B cell (primary cell): Measurements from ENCODE around the gene GPR142. TPM values are rescaled to one million over a fixed set of nuclear protein-coding genes. Genes with fewer than 3 reads are reported as not detected.

ENCODE experiments used
- ATAC-seq: fragments of 200-7000 bp; cut with Tn5 transposase; one replicate; pipeline ENCODE4 v1.10.0; 2021; ENCODE audit warnings: low read depth, mild to moderate bottlenecking, moderate number of reproducible peaks, moderate library complexity
- CTCF ChIA-PET: fragments of 350-600 bp; sonication (Branson Sonifier 250); formaldehyde crosslinking; loops from one replicate; lab custom pipeline; 2021; ENCODE audit warnings: antibody characterized with exemption, inconsistent platforms; lab: Charles Lee
- POLR2A ChIA-PET: fragments of 350-600 bp; sonication (Branson Sonifier 250); formaldehyde crosslinking; loops from one replicate; lab custom pipeline; 2021; ENCODE audit warnings: antibody characterized with exemption; lab: Charles Lee
- DNase-seq: peaks from one replicate; pipeline ENCODE4 v3.0.0; 2013
- H2AFZ ChIP-seq: 2 replicates; pipeline ENCODE4 v1.6.1; 2012; ENCODE audit warnings: mild to moderate bottlenecking, low read depth, low read length; ENCODE audit not compliant: insufficient read depth, poor library complexity, severe bottlenecking
- H3K27ac ChIP-seq, 2 donors: 1 replicate in 1 of 2; 2 replicates in 1 of 2; pipeline ENCODE4 v1.5.1; 2012 to 2013; ENCODE audit warnings: low read length in 2 of 2, mild to moderate bottlenecking in 2 of 2, moderate library complexity in 1 of 2
- H3K27me3 ChIP-seq, 4 experiments: fragments of 200-600 bp in 1 of 4; sonication (generic) in 1 of 4; replicated peaks in 1 of 4; 1 replicate in 2 of 4; 2 replicates in 2 of 4; pipeline versions ENCODE4 v1.6.1 to v1.7.0; 2013 to 2016; ENCODE audit warnings: low read length in 3 of 4, mild to moderate bottlenecking in 2 of 4, mixed read lengths in 1 of 4, moderate library complexity in 1 of 4; ENCODE audit not compliant: insufficient read depth in 4 of 4, control insufficient read depth in 3 of 4; ENCODE audit errors: control extremely low read depth in 1 of 4
- H3K36me3 ChIP-seq, 2 experiments: replicated peaks in 1 of 2; 1 replicate in 1 of 2; 2 replicates in 1 of 2; pipeline versions ENCODE4 v1.6.1 to v1.7.1; 2013; ENCODE audit warnings: low read length in 1 of 2; ENCODE audit not compliant: insufficient read depth in 2 of 2, control insufficient read depth in 1 of 2; ENCODE audit errors: control extremely low read depth in 1 of 2, extremely low read depth in 1 of 2
- H3K4me1 ChIP-seq, 2 donors: fragments of 200-600 bp in 1 of 2; sonication (generic) in 1 of 2; 1 replicate in 1 of 2; 2 replicates in 1 of 2; pipeline versions ENCODE4 v1.5.1 to v1.6.1; 2013 to 2017; ENCODE audit warnings: low read length in 2 of 2; ENCODE audit not compliant: control insufficient read depth in 2 of 2, insufficient read depth in 2 of 2
- H3K4me2 ChIP-seq: replicated peaks from 2 replicates; pipeline ENCODE3; 2012; ENCODE audit warnings: mild to moderate bottlenecking, low read depth, low read length; ENCODE audit not compliant: poor library complexity, severe bottlenecking
- H3K4me3 ChIP-seq, 5 experiments: fragments of 200-600 bp in 1 of 5; sonication (generic) in 1 of 5; 1 replicate in 3 of 5; 2 replicates in 2 of 5; pipeline versions ENCODE4 v1.5.1 to v1.7.0; 2011 to 2016; ENCODE audit warnings: low read length in 4 of 5, mild to moderate bottlenecking in 4 of 5, low read depth in 2 of 5, control low read depth in 1 of 5, moderate library complexity in 1 of 5; ENCODE audit not compliant: insufficient read depth in 1 of 5; ENCODE audit errors: control extremely low read depth in 1 of 5, extremely low read depth in 1 of 5
- H3K79me2 ChIP-seq: fragments of 200-600 bp; sonication (generic); one replicate; pipeline ENCODE4 v1.6.0; 2016; ENCODE audit warnings: low read length; ENCODE audit not compliant: control insufficient read depth, insufficient read depth
- H3K9ac ChIP-seq: fragments of 200-600 bp; sonication (generic); 2 replicates; pipeline ENCODE4 v1.6.1; 2017; ENCODE audit warnings: mild to moderate bottlenecking, low read length, moderate library complexity
- H3K9me3 ChIP-seq, 3 donors: one replicate each; pipeline versions ENCODE4 v1.6.1 to v1.7.1; 2013; ENCODE audit warnings: low read length in 2 of 3; ENCODE audit not compliant: control insufficient read depth in 2 of 3, insufficient read depth in 1 of 3; ENCODE audit errors: control extremely low read depth in 1 of 3
- H4K20me1 ChIP-seq: 2 replicates; pipeline ENCODE4 v1.6.0; 2012; ENCODE audit warnings: mild to moderate bottlenecking, low read length; ENCODE audit not compliant: insufficient read depth, control insufficient read depth, poor library complexity, severe bottlenecking
- H3K27ac Mint-ChIP-seq: one replicate; pipeline ENCODE4 v1.8.0; 2021; ENCODE audit warnings: mixed read lengths
- H3K27me3 Mint-ChIP-seq: one replicate; pipeline ENCODE4 v1.8.0; 2021; ENCODE audit warnings: mixed read lengths
- H3K4me1 Mint-ChIP-seq: one replicate; pipeline ENCODE4 v1.8.0; 2021; ENCODE audit warnings: mixed read lengths
- H3K4me3 Mint-ChIP-seq: one replicate; pipeline ENCODE4 v1.8.0; 2021; ENCODE audit warnings: mixed read lengths
- H3K9me3 Mint-ChIP-seq: one replicate; pipeline ENCODE4 v1.8.0; 2022; ENCODE audit warnings: mixed read lengths; ENCODE audit not compliant: insufficient read depth
- CTCF ChIP-seq: fragments of 200-600 bp; IDR thresholded peaks from one replicate; pipeline ENCODE4 v1.8.0; 2022; ENCODE audit warnings: antibody characterized with exemption, mild to moderate bottlenecking
- EZH2 ChIP-seq: IDR thresholded peaks from 2 replicates; pipeline ENCODE4 v1.6.1; 2012; ENCODE audit warnings: borderline replicate concordance, low read depth, mild to moderate bottlenecking, moderate library complexity, low read length; ENCODE audit not compliant: insufficient read depth, poor library complexity, severe bottlenecking
- WGBS: methylation state at CpG from one replicate; pipeline ENCODE4 v1.1.5; 2013; ENCODE audit warnings: missing lambda C conversion rate; ENCODE audit not compliant: insufficient coverage; 5-methylcytosine and 5-hydroxymethylcytosine counted together
- intact Hi-C: fragments of 100-400 bp; cut with micrococcal nuclease; formaldehyde crosslinking; loops from one replicate; pipeline ENCODE4 v1.10.0; 2022
- polyA plus RNA-seq: library from polyadenylated mRNA; depleted of rRNA; stranded (reverse); fragments of >200 nt; gene quantifications from 2 replicates; pipeline ENCODE4 v1.2.3, GENCODE V29; 2012
- total RNA-seq, 2 donors: library from RNA; stranded (reverse); fragments of 120-200 nt in 1 of 2; gene quantifications; 1 replicate in 1 of 2; 2 replicates in 1 of 2; pipeline versions ENCODE4 v1.2.3 to v1.2.4, GENCODE V29; 2013 to 2022

Gene GPR142
- total and polyA plus RNA-seq, 2 donors (not counting 1 experiment from before 2014, with no cell fraction given), result not detected

- Histone ChIP-seq H3K27ac (no peak overlapping the region), H3K9ac (no peak overlapping the region), H3K4me3 (no peak overlapping the region), H2AFZ (no peak overlapping the region), H3K79me2 (no peaks in the 10 kb centered on the region), H3K36me3 (no peaks in the 10 kb centered on the region), H3K27me3 (no peaks in the 10 kb centered on the region), H4K20me1 (no peaks in the 10 kb centered on the region), H3K4me1 (no peaks in the 10 kb centered on the region), H3K4me2 (no peak overlapping the region), H3K9me3 (peaks cover 0 to 4% (median 0%) of the 10 kb centered on the region in 3 donors)
- ATAC-seq, result no peak
- Mint-ChIP-seq H3K27ac (no peak overlapping the region), H3K4me1 (no peaks in the 10 kb centered on the region), H3K4me3 (no peak overlapping the region), H3K27me3 (peaks cover 15% of the 10 kb centered on the region), H3K9me3 (no peaks in the 10 kb centered on the region)
- ChIA-PET CTCF (no interaction called here), POLR2A (no interaction called here)
- intact Hi-C loops, result no loop called here
- DNase-seq, result no peak
- WGBS, result 84% methylated on average over 5 of the region's 5 CpGs
- TF ChIP-seq EZH2, result no peak
- TF ChIP-seq CTCF, result no peak
Measured at GRCh38 chr17:74407384-74407783, 40.1 kb downstream of the GPR142 start.

- Histone ChIP-seq H3K4me1 (no peaks in the 10 kb centered on the region), H3K9ac (no peak overlapping the region), H3K79me2 (no peaks in the 10 kb centered on the region), H4K20me1 (no peaks in the 10 kb centered on the region), H3K9me3 (peaks cover 0 to 4% (median 0%) of the 10 kb centered on the region in 3 donors), H3K27ac (no peak overlapping the region), H2AFZ (no peak overlapping the region), H3K27me3 (no peaks in the 10 kb centered on the region), H3K4me2 (no peak overlapping the region), H3K4me3 (no peak overlapping the region), H3K36me3 (no peaks in the 10 kb centered on the region)
- ChIA-PET POLR2A (no interaction called here), CTCF (no interaction called here)
- intact Hi-C loops, result no loop called here
- TF ChIP-seq EZH2 (no peak), CTCF (no peak)
- no CpG with 5 or more reads among the region's 3 CpGs for WGBS
- H3K9me3 Mint-ChIP-seq, result no peaks in the 10 kb centered on the region
- no peak overlapping the region for H3K27ac Mint-ChIP-seq
- H3K4me1 Mint-ChIP-seq, result no peaks in the 10 kb centered on the region
- no peak for ATAC-seq
- DNase-seq, result no peak
- peaks cover 17% of the 10 kb centered on the region for H3K27me3 Mint-ChIP-seq
- no peak overlapping the region for H3K4me3 Mint-ChIP-seq
Measured at GRCh38 chr17:74408262-74408661, 41.0 kb downstream of the GPR142 start.
